Neural progenitor cell (in vitro differentiated cells): Measurements from ENCODE around the gene MYLK. TPM values are rescaled to one million over a fixed set of nuclear protein-coding genes. Genes with fewer than 3 reads are reported as not detected.

Source experiments
- DNase-seq: peaks from one replicate; pipeline ENCODE4 v3.0.0-alpha.2; 2016; ENCODE audit warnings: low spot score
- H2AFZ ChIP-seq: fragments of 200-600 bp; sonication (generic); replicated peaks from 2 replicates; pipeline ENCODE4 v1.6.1; 2016; ENCODE audit warnings: antibody characterized with exemption
- H3F3A ChIP-seq: fragments of 200-600 bp; sonication (generic); 2 replicates; pipeline ENCODE4 v1.6.1; 2016; ENCODE audit warnings: antibody characterized with exemption, low read depth
- H3K27ac ChIP-seq: fragments of 200-600 bp; sonication (generic); 2 replicates; pipeline ENCODE4 v1.5.1; 2016; ENCODE audit warnings: mild to moderate bottlenecking
- H3K27me3 ChIP-seq: fragments of 200-600 bp; sonication (generic); 2 replicates; pipeline ENCODE4 v1.6.1; 2016; ENCODE audit warnings: mild to moderate bottlenecking, moderate library complexity
- H3K36me3 ChIP-seq: fragments of 200-600 bp; sonication (generic); 2 replicates; pipeline ENCODE4 v1.5.1; 2016
- H3K4me1 ChIP-seq: fragments of 200-600 bp; sonication (generic); 2 replicates; pipeline ENCODE4 v1.6.1; 2016; ENCODE audit warnings: mixed run types
- H3K4me2 ChIP-seq: fragments of 200-600 bp; sonication (generic); 2 replicates; pipeline ENCODE4 v1.6.1; 2016
- H3K4me3 ChIP-seq: fragments of 200-600 bp; sonication (generic); 2 replicates; pipeline ENCODE4 v1.5.1; 2016
- H3K79me2 ChIP-seq: fragments of 200-600 bp; sonication (generic); 2 replicates; pipeline ENCODE4 v1.6.1; 2016; ENCODE audit warnings: low read depth
- H3K9ac ChIP-seq: fragments of 200-600 bp; sonication (generic); 2 replicates; pipeline ENCODE4 v1.6.1; 2016
- H3K9me3 ChIP-seq: fragments of 200-600 bp; sonication (generic); 2 replicates; pipeline ENCODE4 v1.5.1; 2016; ENCODE audit warnings: low read depth
- H4K20me1 ChIP-seq: fragments of 200-600 bp; sonication (generic); 2 replicates; pipeline ENCODE4 v1.6.1; 2016; ENCODE audit warnings: low read depth
- H3K27ac Mint-ChIP-seq: 3 replicates; pipeline ENCODE4 v1.8.0; 2021; ENCODE audit warnings: mixed read lengths
- H3K27me3 Mint-ChIP-seq: 2 replicates; pipeline ENCODE4 v1.8.0; 2022; ENCODE audit warnings: low read depth, mild to moderate bottlenecking, inconsistent platforms, moderate library complexity, mixed read lengths; ENCODE audit not compliant: insufficient read depth
- H3K36me3 Mint-ChIP-seq: 3 replicates; pipeline ENCODE4 v1.8.0; 2021; ENCODE audit warnings: mixed read lengths
- H3K4me1 Mint-ChIP-seq: 3 replicates; pipeline ENCODE4 v1.8.0; 2021; ENCODE audit warnings: mixed read lengths
- H3K4me3 Mint-ChIP-seq: 3 replicates; pipeline ENCODE4 v1.8.0; 2021; ENCODE audit warnings: mild to moderate bottlenecking, moderate library complexity, mixed read lengths
- H3K9me3 Mint-ChIP-seq: 3 replicates; pipeline ENCODE4 v1.8.0; 2020; ENCODE audit warnings: mixed read lengths
- CTCF ChIP-seq: fragments of 200-600 bp; sonication (generic); IDR thresholded peaks from 2 replicates; pipeline ENCODE4 v1.5.1; 2017; ENCODE audit warnings: antibody characterized with exemption, mild to moderate bottlenecking
- EZH2 ChIP-seq: fragments of 200-600 bp; sonication (generic); IDR thresholded peaks from 2 replicates; pipeline ENCODE4 v1.6.1; 2017; ENCODE audit warnings: antibody characterized with exemption, mild to moderate bottlenecking, moderate library complexity
- EZH2phosphoT487 ChIP-seq: fragments of 200-600 bp; sonication (generic); IDR thresholded peaks from 2 replicates; pipeline ENCODE4 v1.6.1; 2017; ENCODE audit warnings: antibody characterized with exemption
- total RNA-seq: library from RNA; depleted of rRNA; stranded (reverse); fragments of >200 nt; gene quantifications from 2 replicates; pipeline ENCODE4 v1.2.3, GENCODE V29; 2015; ENCODE audit warnings: low replicate concordance

The MYLK gene
- total RNA-seq, 1 donor from 2014 or later = 28.4 TPM

GRCh38 chr3:123791898-123792297 is 92.2 kb downstream of the MYLK start:
- H3K9me3 Mint-ChIP-seq = no peaks in the 10 kb centered on the region
- H4K20me1 ChIP-seq = no peaks in the 10 kb centered on the region
- H3K79me2 ChIP-seq = no peaks in the 10 kb centered on the region
- H3K4me1 ChIP-seq = peaks cover 8% of the 10 kb centered on the region
- TF ChIP-seq EZH2phosphoT487 (no peak), CTCF (no peak), EZH2 (no peak)
- H3K4me1 Mint-ChIP-seq = peaks cover 16% of the 10 kb centered on the region
- H3K4me3 ChIP-seq = no peak overlapping the region
- H3F3A ChIP-seq = no peaks in the 10 kb centered on the region
- no peak overlapping the region for H3K9ac ChIP-seq
- H3K4me3 Mint-ChIP-seq = no peak overlapping the region
- H3K36me3 Mint-ChIP-seq = peaks cover 43% of the 10 kb centered on the region
- no peak overlapping the region for H3K4me2 ChIP-seq
- no peak overlapping the region for H3K27ac Mint-ChIP-seq
- H3K27me3 Mint-ChIP-seq = peaks cover 2% of the 10 kb centered on the region
- H3K27ac ChIP-seq = no peak overlapping the region
- no peak overlapping the region for H2AFZ ChIP-seq
- H3K36me3 ChIP-seq = no peaks in the 10 kb centered on the region
- DNase-seq = no peak
- no peaks in the 10 kb centered on the region for H3K9me3 ChIP-seq
- H3K27me3 ChIP-seq = no peaks in the 10 kb centered on the region

- Mint-ChIP-seq H3K36me3 (peaks cover 43% of the 10 kb centered on the region), H3K4me3 (no peak overlapping the region), H3K4me1 (peaks cover 16% of the 10 kb centered on the region), H3K9me3 (no peaks in the 10 kb centered on the region), H3K27me3 (peaks cover 2% of the 10 kb centered on the region), H3K27ac (no peak overlapping the region)
- H4K20me1 ChIP-seq = no peaks in the 10 kb centered on the region
- no peaks in the 10 kb centered on the region for H3K79me2 ChIP-seq
- no peak overlapping the region for H3K4me2 ChIP-seq
- no peak for DNase-seq
- no peaks in the 10 kb centered on the region for H3K27me3 ChIP-seq
- H3K27ac ChIP-seq = no peak overlapping the region
- H3K4me1 ChIP-seq = peaks cover 8% of the 10 kb centered on the region
- no peaks in the 10 kb centered on the region for H3F3A ChIP-seq
- no peak overlapping the region for H3K9ac ChIP-seq
- no peak overlapping the region for H2AFZ ChIP-seq
- no peak overlapping the region for H3K4me3 ChIP-seq
- H3K36me3 ChIP-seq = no peaks in the 10 kb centered on the region
- H3K9me3 ChIP-seq = no peaks in the 10 kb centered on the region
- TF ChIP-seq EZH2phosphoT487 (no peak), EZH2 (no peak), CTCF (no peak)
Measured at GRCh38 chr3:123791417-123791816, 92.7 kb downstream of the MYLK start.

- H3K9ac ChIP-seq = no peak overlapping the region
Measured at GRCh38 chr3:123791073-123791370, 93.1 kb downstream of the MYLK start.

More at GRCh38 chr3:123791073-123791370, 93.1 kb downstream of the MYLK start:
- no peak for TF ChIP-seq CTCF
- no peak for TF ChIP-seq EZH2
- no peak for TF ChIP-seq EZH2phosphoT487
- no peaks in the 10 kb centered on the region for H3F3A ChIP-seq
- H3K36me3 ChIP-seq = no peaks in the 10 kb centered on the region
- H3K27ac ChIP-seq = no peak overlapping the region
- no peaks in the 10 kb centered on the region for H4K20me1 ChIP-seq
- Mint-ChIP-seq H3K4me1 (peaks cover 16% of the 10 kb centered on the region), H3K27ac (no peak overlapping the region), H3K36me3 (peaks cover 45% of the 10 kb centered on the region), H3K4me3 (no peak overlapping the region), H3K27me3 (peaks cover 2% of the 10 kb centered on the region), H3K9me3 (no peaks in the 10 kb centered on the region)
- H3K4me2 ChIP-seq = no peak overlapping the region
- peaks cover 8% of the 10 kb centered on the region for H3K4me1 ChIP-seq
- H2AFZ ChIP-seq = no peak overlapping the region
- no peaks in the 10 kb centered on the region for H3K27me3 ChIP-seq
- no peaks in the 10 kb centered on the region for H3K9me3 ChIP-seq
- H3K4me3 ChIP-seq = no peak overlapping the region
- no peaks in the 10 kb centered on the region for H3K79me2 ChIP-seq
- DNase-seq = no peak
